ACC112 (cell line): ENCODE measurements around the gene SV2A.

Source experiments
- H2AFZ ChIP-seq: fragments of 200-600 bp; sonication (generic); one replicate; pipeline ENCODE4 v1.6.0; 2017; ENCODE audit warnings: antibody characterized with exemption, low read length; ENCODE audit not compliant: unreplicated experiment
- H3K27ac ChIP-seq: fragments of 200-600 bp; sonication (generic); 2 replicates; pipeline ENCODE4 v1.5.1; 2014; ENCODE audit warnings: low read depth, mild to moderate bottlenecking, antibody characterized with exemption, low read length, moderate library complexity
- H3K27me3 ChIP-seq: fragments of 200-600 bp; sonication (generic); 2 replicates; pipeline ENCODE4 v1.6.1; 2014; ENCODE audit warnings: mild to moderate bottlenecking, antibody characterized with exemption, low read length, moderate library complexity, mixed read lengths; ENCODE audit not compliant: insufficient read depth
- H3K36me3 ChIP-seq: fragments of 200-600 bp; sonication (generic); 2 replicates; pipeline ENCODE4 v1.6.1; 2016; ENCODE audit warnings: mild to moderate bottlenecking, antibody characterized with exemption, low read length, moderate library complexity, mixed read lengths; ENCODE audit not compliant: insufficient read depth
- H3K4me1 ChIP-seq: fragments of 200-600 bp; sonication (generic); one replicate; pipeline ENCODE4 v1.6.1; 2016; ENCODE audit warnings: low read length, mixed read lengths; ENCODE audit not compliant: insufficient read depth, unreplicated experiment, control insufficient read depth
- H3K4me3 ChIP-seq: fragments of 200-600 bp; sonication (generic); 2 replicates; pipeline ENCODE4 v1.5.1; 2014; ENCODE audit warnings: mild to moderate bottlenecking, low read depth, low read length
- H3K79me2 ChIP-seq: fragments of 200-600 bp; sonication (generic); one replicate; pipeline ENCODE4 v1.6.0; 2016; ENCODE audit warnings: low read length; ENCODE audit not compliant: control insufficient read depth, unreplicated experiment, insufficient read depth

SV2A gene

GRCh38 chr1:149916193-149916897, 1.3 kb downstream of the SV2A start:
- H3K27ac ChIP-seq: no peak overlapping the region
- peaks cover 5% of the 10 kb centered on the region; the same call in 1 of the 2 replicates for H3K36me3 ChIP-seq
- peak overlapping the region; percentile 89 for H3K4me3 ChIP-seq
- peaks cover 10% of the 10 kb centered on the region for H3K79me2 ChIP-seq
- H3K27me3 ChIP-seq: no peaks in the 10 kb centered on the region
- peaks cover 9% of the 10 kb centered on the region for H3K4me1 ChIP-seq
- no peak overlapping the region for H2AFZ ChIP-seq

- no peak overlapping the region for H3K27ac ChIP-seq
- H3K4me3 ChIP-seq: peak overlapping the region; percentile 89; the same call in 1 of the 2 replicates
- H3K27me3 ChIP-seq: no peaks in the 10 kb centered on the region
- H3K36me3 ChIP-seq: peaks cover 5% of the 10 kb centered on the region; the same call in 1 of the 2 replicates
- H3K79me2 ChIP-seq: peaks cover 10% of the 10 kb centered on the region
- no peak overlapping the region for H2AFZ ChIP-seq
- H3K4me1 ChIP-seq: peaks cover 9% of the 10 kb centered on the region
Measured at GRCh38 chr1:149915429-149916192, 2.0 kb downstream of the SV2A start.

GRCh38 chr1:149914545-149914944, 3.1 kb downstream of the SV2A start:
- H3K79me2 ChIP-seq: peaks cover 10% of the 10 kb centered on the region

DNA sequence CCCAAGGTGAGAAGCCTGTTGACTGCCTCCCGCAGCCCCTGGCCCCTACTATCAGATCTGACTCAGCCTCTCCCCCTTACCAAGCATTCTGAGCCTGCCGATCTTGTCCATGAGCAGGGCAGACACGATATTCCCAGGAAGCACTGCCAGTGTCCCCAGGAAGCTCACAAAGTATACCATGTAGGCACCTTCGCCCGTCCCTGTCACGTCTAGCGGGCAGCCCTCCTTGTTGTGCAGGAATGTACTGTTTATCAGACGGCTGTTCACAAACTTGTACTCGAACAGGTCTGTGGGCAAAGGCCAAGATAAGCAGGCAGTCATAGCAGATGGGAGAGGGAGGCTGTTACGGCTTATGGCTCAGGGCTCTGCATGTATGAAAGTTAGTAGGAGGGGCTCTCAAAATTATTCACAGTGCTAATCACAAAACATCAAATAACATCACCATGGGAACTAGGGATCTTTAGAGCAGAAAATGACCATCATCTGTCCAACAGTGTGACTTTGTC, 11.0 kb downstream of the SV2A start:
- Histone ChIP-seq H3K27ac (no peak overlapping the region), H3K4me3 (no peak overlapping the region), H2AFZ (no peak overlapping the region), H3K79me2 (peaks cover under 1% of the 10 kb centered on the region), H3K27me3 (no peaks in the 10 kb centered on the region), H3K4me1 (no peaks in the 10 kb centered on the region), H3K36me3 (no peaks in the 10 kb centered on the region)

More at GRCh38 chr1:149914545-149914944, 3.1 kb downstream of the SV2A start:
- H3K36me3 ChIP-seq: peaks cover 5% of the 10 kb centered on the region; the same call in 1 of the 2 replicates
- no peaks in the 10 kb centered on the region for H3K27me3 ChIP-seq
- H2AFZ ChIP-seq: no peak overlapping the region
- no peak overlapping the region for H3K4me3 ChIP-seq
- peaks cover 9% of the 10 kb centered on the region for H3K4me1 ChIP-seq
- H3K27ac ChIP-seq: no peak overlapping the region

GRCh38 chr1:149903836-149904491, 13.7 kb downstream of the SV2A start:
- H3K4me1 ChIP-seq: peaks cover 11% of the 10 kb centered on the region
- no peak overlapping the region for H3K4me3 ChIP-seq
- no peak overlapping the region for H3K27ac ChIP-seq
- no peaks in the 10 kb centered on the region for H3K27me3 ChIP-seq
- H3K36me3 ChIP-seq: no peaks in the 10 kb centered on the region
- no peak overlapping the region for H2AFZ ChIP-seq
- peaks cover 14% of the 10 kb centered on the region for H3K79me2 ChIP-seq

GRCh38 chr1:149899460-149900284, 18.0 kb downstream of the SV2A start, which contains the start of gene BOLA1:
TSS of gene BOLA1 (plus strand) at chr1:149899568. CDS start at chr1:149900060, 492 bp downstream.
- peaks cover 13% of the 10 kb centered on the region for H3K4me1 ChIP-seq
- H3K27me3 ChIP-seq: no peaks in the 10 kb centered on the region
- H3K4me3 ChIP-seq: peak within 1 kb of the TSS; percentile 79
- H2AFZ ChIP-seq: peak within 1 kb of the TSS; percentile 84
- peak within 1 kb of the TSS; percentile 83 for H3K27ac ChIP-seq
- H3K79me2 ChIP-seq: peaks cover 14% of the 10 kb centered on the region
- no peaks in the 10 kb centered on the region for H3K36me3 ChIP-seq

DNA sequence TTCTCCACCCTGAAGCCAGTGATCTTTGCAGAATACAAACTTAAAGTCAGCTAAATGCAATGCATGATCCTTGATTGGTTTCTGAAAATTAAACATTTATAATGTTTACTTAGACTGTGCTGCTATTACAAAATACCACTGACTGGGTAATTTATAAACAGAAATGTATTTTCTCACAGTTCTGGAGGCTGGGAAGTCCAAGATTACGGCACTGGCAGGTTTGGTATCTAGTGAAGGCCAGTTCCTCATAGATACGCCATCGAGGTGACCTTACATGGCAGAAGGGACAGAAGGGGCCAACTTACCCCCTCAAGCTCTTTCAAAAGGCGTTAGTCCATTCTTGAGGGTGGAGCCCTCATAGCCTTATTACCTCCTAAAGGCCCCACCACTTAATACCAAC, 21.1 kb downstream of the SV2A start:
- no peak overlapping the region for H3K4me3 ChIP-seq

GRCh38 chr1:149888999-149889289, 28.7 kb downstream of the SV2A start:
- Histone ChIP-seq H3K4me1 (peaks cover 13% of the 10 kb centered on the region), H3K4me3 (peak overlapping the region; percentile 92), H3K27me3 (no peaks in the 10 kb centered on the region), H2AFZ (peak overlapping the region; percentile 10), H3K79me2 (peaks cover 22% of the 10 kb centered on the region), H3K36me3 (no peaks in the 10 kb centered on the region), H3K27ac (peak overlapping the region; percentile 98)

More for the DNA sequence above, 21.1 kb downstream of the SV2A start:
- Histone ChIP-seq H2AFZ (no peak overlapping the region), H3K27me3 (no peaks in the 10 kb centered on the region), H3K79me2 (peaks cover 13% of the 10 kb centered on the region), H3K4me1 (peaks cover 13% of the 10 kb centered on the region), H3K36me3 (no peaks in the 10 kb centered on the region), H3K27ac (no peak overlapping the region)

DNA sequence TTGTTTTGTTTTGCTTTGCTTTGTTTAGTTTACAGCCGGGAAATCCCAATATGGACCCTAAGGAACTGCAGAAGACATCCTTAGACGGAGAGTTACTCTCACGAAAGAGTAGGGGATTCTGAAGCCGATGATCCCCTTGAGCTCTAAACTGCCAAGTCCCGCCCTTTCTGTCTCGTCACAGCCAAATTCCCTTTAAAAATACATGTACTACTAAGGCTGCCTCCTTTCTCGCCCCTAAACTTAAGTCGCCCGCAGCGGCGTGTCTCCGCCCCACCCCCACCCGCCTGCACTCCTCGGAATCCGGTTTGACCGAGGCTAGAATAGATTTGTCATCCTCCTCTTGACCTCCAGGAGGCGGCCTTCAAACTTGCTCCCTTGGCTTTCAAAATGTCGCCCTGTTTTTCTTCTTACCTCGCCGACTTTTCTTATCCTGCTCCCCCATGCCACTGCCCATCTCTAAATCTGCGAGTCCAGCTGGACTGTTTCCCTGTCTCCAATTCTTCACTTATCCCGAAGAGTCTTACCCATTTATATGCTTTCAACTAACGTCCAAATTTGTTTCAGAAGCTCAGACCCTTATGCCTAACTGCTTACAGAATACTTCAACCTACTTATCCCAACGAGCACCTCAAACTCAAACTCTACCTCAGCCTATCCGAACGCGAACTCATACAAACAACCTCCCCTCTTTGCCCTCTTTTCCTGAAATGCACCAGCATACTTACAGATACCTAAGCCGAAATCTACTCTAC, 29.2 kb downstream of the SV2A start:
- Histone ChIP-seq H3K4me3 (peak overlapping the region; percentile 92), H3K27me3 (no peaks in the 10 kb centered on the region), H3K79me2 (peaks cover 27% of the 10 kb centered on the region), H3K4me1 (peaks cover 14% of the 10 kb centered on the region), H2AFZ (peak overlapping the region; percentile 67), H3K36me3 (no peaks in the 10 kb centered on the region), H3K27ac (peak overlapping the region; percentile 98)
